ENCODE measurements around the gene F2RL2.

The F2RL2 gene

GRCh38 chr5:76652809-76653414, 29.7 kb upstream of the F2RL2 start:
- Histone ChIP-seq H3K27me3 (replicated peaks; ENCODE audit: control insufficient read depth, insufficient read depth, low read length) (no peaks in the 10 kb centered on the region), H3K4me1 (ENCODE audit: control insufficient read depth, insufficient read depth, low read length) (peaks cover 5% of the 10 kb centered on the region), H3K9ac (ENCODE audit: low read length) (no peak overlapping the region), H3K36me3 (ENCODE audit: control insufficient read depth, insufficient read depth, low read length, severe bottlenecking) (no peaks in the 10 kb centered on the region), H3K4me3 (ENCODE audit: low read length) (no peak overlapping the region), H3K9me3 (ENCODE audit: control insufficient read depth, low read length) (peaks cover 22% of the 10 kb centered on the region)
- DNase-seq (ENCODE audit: low read depth), result no peak

GRCh38 chr5:76649140-76649539, 25.9 kb upstream of the F2RL2 start:
- Histone ChIP-seq H3K4me1 (ENCODE audit: control insufficient read depth, insufficient read depth, low read length) (no peaks in the 10 kb centered on the region), H3K36me3 (ENCODE audit: control insufficient read depth, insufficient read depth, low read length, severe bottlenecking) (no peaks in the 10 kb centered on the region), H3K27me3 (replicated peaks; ENCODE audit: control insufficient read depth, insufficient read depth, low read length) (no peaks in the 10 kb centered on the region), H3K9ac (ENCODE audit: low read length) (no peak overlapping the region), H3K4me3 (ENCODE audit: low read length) (no peak overlapping the region), H3K9me3 (ENCODE audit: control insufficient read depth, low read length) (peaks cover 22% of the 10 kb centered on the region)
- no peak for DNase-seq (ENCODE audit: low read depth)

- Histone ChIP-seq H3K36me3 (ENCODE audit: control insufficient read depth, insufficient read depth, low read length, severe bottlenecking) (no peaks in the 10 kb centered on the region), H3K4me1 (ENCODE audit: control insufficient read depth, insufficient read depth, low read length) (peaks cover 7% of the 10 kb centered on the region), H3K4me3 (ENCODE audit: low read length) (no peak overlapping the region), H3K27me3 (replicated peaks; ENCODE audit: control insufficient read depth, insufficient read depth, low read length) (no peaks in the 10 kb centered on the region), H3K9me3 (ENCODE audit: control insufficient read depth, low read length) (peaks cover 3% of the 10 kb centered on the region), H3K9ac (ENCODE audit: low read length) (no peak overlapping the region)
- no peak for DNase-seq (ENCODE audit: low read depth)
Measured at GRCh38 chr5:76643371-76643770, 20.2 kb upstream of the F2RL2 start.

- DNase-seq (ENCODE audit: low read depth), result no peak
- no peak overlapping the region for H3K9ac ChIP-seq (ENCODE audit: low read length)
- H3K9me3 ChIP-seq (ENCODE audit: control insufficient read depth, low read length), result no peaks in the 10 kb centered on the region
- H3K4me3 ChIP-seq (ENCODE audit: low read length), result no peak overlapping the region
- no peaks in the 10 kb centered on the region for H3K36me3 ChIP-seq (ENCODE audit: control insufficient read depth, insufficient read depth, low read length, severe bottlenecking)
- no peaks in the 10 kb centered on the region for H3K27me3 ChIP-seq (replicated peaks; ENCODE audit: control insufficient read depth, insufficient read depth, low read length)
- peaks cover 9% of the 10 kb centered on the region for H3K4me1 ChIP-seq (ENCODE audit: control insufficient read depth, insufficient read depth, low read length)
Measured at GRCh38 chr5:76642390-76643040, 19.3 kb upstream of the F2RL2 start.

GRCh38 chr5:76641514-76642120, 18.4 kb upstream of the F2RL2 start:
- no peaks in the 10 kb centered on the region for H3K36me3 ChIP-seq (ENCODE audit: control insufficient read depth, insufficient read depth, low read length, severe bottlenecking)
- peak; percentile 94 for DNase-seq (ENCODE audit: low read depth)
- no peak overlapping the region for H3K9ac ChIP-seq (ENCODE audit: low read length)
- H3K27me3 ChIP-seq (replicated peaks; ENCODE audit: control insufficient read depth, insufficient read depth, low read length), result no peaks in the 10 kb centered on the region
- peaks cover 9% of the 10 kb centered on the region for H3K4me1 ChIP-seq (ENCODE audit: control insufficient read depth, insufficient read depth, low read length)
- no peak overlapping the region for H3K4me3 ChIP-seq (ENCODE audit: low read length)
- no peaks in the 10 kb centered on the region for H3K9me3 ChIP-seq (ENCODE audit: control insufficient read depth, low read length)

GRCh38 chr5:76638479-76638878, 15.3 kb upstream of the F2RL2 start:
- no peaks in the 10 kb centered on the region for H3K36me3 ChIP-seq (ENCODE audit: control insufficient read depth, insufficient read depth, low read length, severe bottlenecking)
- no peaks in the 10 kb centered on the region for H3K9me3 ChIP-seq (ENCODE audit: control insufficient read depth, low read length)
- peak; percentile 43 for DNase-seq (ENCODE audit: low read depth)
- no peak overlapping the region for H3K9ac ChIP-seq (ENCODE audit: low read length)
- peak overlapping the region; percentile 48 for H3K4me3 ChIP-seq (ENCODE audit: low read length)
- H3K27me3 ChIP-seq (replicated peaks; ENCODE audit: control insufficient read depth, insufficient read depth, low read length), result no peaks in the 10 kb centered on the region
- H3K4me1 ChIP-seq (ENCODE audit: control insufficient read depth, insufficient read depth, low read length), result peaks cover 9% of the 10 kb centered on the region

GRCh38 chr5:76637490-76637889, 14.3 kb upstream of the F2RL2 start:
- H3K9me3 ChIP-seq (ENCODE audit: control insufficient read depth, low read length), result no peaks in the 10 kb centered on the region
- H3K9ac ChIP-seq (ENCODE audit: low read length), result no peak overlapping the region
- DNase-seq (ENCODE audit: low read depth), result no peak
- H3K4me3 ChIP-seq (ENCODE audit: low read length), result no peak overlapping the region
- H3K36me3 ChIP-seq (ENCODE audit: control insufficient read depth, insufficient read depth, low read length, severe bottlenecking), result no peaks in the 10 kb centered on the region
- H3K27me3 ChIP-seq (replicated peaks; ENCODE audit: control insufficient read depth, insufficient read depth, low read length), result no peaks in the 10 kb centered on the region
- peaks cover 9% of the 10 kb centered on the region for H3K4me1 ChIP-seq (ENCODE audit: control insufficient read depth, insufficient read depth, low read length)

GRCh38 chr5:76634661-76635060, 11.5 kb upstream of the F2RL2 start:
- DNase-seq (ENCODE audit: low read depth), result no peak
- Histone ChIP-seq H3K36me3 (ENCODE audit: control insufficient read depth, insufficient read depth, low read length, severe bottlenecking) (no peaks in the 10 kb centered on the region), H3K4me1 (ENCODE audit: control insufficient read depth, insufficient read depth, low read length) (peaks cover 9% of the 10 kb centered on the region), H3K4me3 (ENCODE audit: low read length) (no peak overlapping the region), H3K9me3 (ENCODE audit: control insufficient read depth, low read length) (no peaks in the 10 kb centered on the region), H3K27me3 (replicated peaks; ENCODE audit: control insufficient read depth, insufficient read depth, low read length) (no peaks in the 10 kb centered on the region), H3K9ac (ENCODE audit: low read length) (no peak overlapping the region)

GRCh38 chr5:76626738-76627137, 3.5 kb upstream of the F2RL2 start:
- H3K9me3 ChIP-seq (ENCODE audit: control insufficient read depth, low read length), result no peaks in the 10 kb centered on the region
- H3K27me3 ChIP-seq (replicated peaks; ENCODE audit: control insufficient read depth, insufficient read depth, low read length), result no peaks in the 10 kb centered on the region
- no peak overlapping the region for H3K4me3 ChIP-seq (ENCODE audit: low read length)
- H3K4me1 ChIP-seq (ENCODE audit: control insufficient read depth, insufficient read depth, low read length), result peaks cover 4% of the 10 kb centered on the region
- no peak overlapping the region for H3K9ac ChIP-seq (ENCODE audit: low read length)
- DNase-seq (ENCODE audit: low read depth), result no peak
- H3K36me3 ChIP-seq (ENCODE audit: control insufficient read depth, insufficient read depth, low read length, severe bottlenecking), result no peaks in the 10 kb centered on the region

- DNase-seq (ENCODE audit: low read depth), result no peak
- no peak overlapping the region for H3K4me3 ChIP-seq (ENCODE audit: low read length)
- H3K9me3 ChIP-seq (ENCODE audit: control insufficient read depth, low read length), result no peaks in the 10 kb centered on the region
- peaks cover 4% of the 10 kb centered on the region for H3K4me1 ChIP-seq (ENCODE audit: control insufficient read depth, insufficient read depth, low read length)
- H3K9ac ChIP-seq (ENCODE audit: low read length), result no peak overlapping the region
- no peaks in the 10 kb centered on the region for H3K36me3 ChIP-seq (ENCODE audit: control insufficient read depth, insufficient read depth, low read length, severe bottlenecking)
- no peaks in the 10 kb centered on the region for H3K27me3 ChIP-seq (replicated peaks; ENCODE audit: control insufficient read depth, insufficient read depth, low read length)
Measured at GRCh38 chr5:76625087-76625815, 2.0 kb upstream of the F2RL2 start.

GRCh38 chr5:76622076-76622475, 1.1 kb downstream of the F2RL2 start:
- Histone ChIP-seq H3K9me3 (ENCODE audit: control insufficient read depth, low read length) (no peaks in the 10 kb centered on the region), H3K4me3 (ENCODE audit: low read length) (peak overlapping the region; percentile 42)

More at GRCh38 chr5:76622076-76622475, 1.1 kb downstream of the F2RL2 start:
- no peaks in the 10 kb centered on the region for H3K36me3 ChIP-seq (ENCODE audit: control insufficient read depth, insufficient read depth, low read length, severe bottlenecking)
- no peaks in the 10 kb centered on the region for H3K27me3 ChIP-seq (replicated peaks; ENCODE audit: control insufficient read depth, insufficient read depth, low read length)
- no peak overlapping the region for H3K9ac ChIP-seq (ENCODE audit: low read length)
- DNase-seq (ENCODE audit: low read depth), result peak; percentile 73
- H3K4me1 ChIP-seq (ENCODE audit: control insufficient read depth, insufficient read depth, low read length), result peaks cover 4% of the 10 kb centered on the region
